ENCODE measurements around the gene NLRC3.

NLRC3 gene

GRCh38 chr16:3597226-3597625 is 20.0 kb upstream of the NLRC3 start:
- no peak for DNase-seq (ENCODE audit: low spot score)

- DNase-seq (ENCODE audit: low spot score) = no peak
These were observed 19.1 kb upstream of the NLRC3 start for GRCh38 chr16:3596101-3596861.

GRCh38 chr16:3595521-3596021 is 18.4 kb upstream of the NLRC3 start:
- DNase-seq (ENCODE audit: low spot score) = no peak

GRCh38 chr16:3595110-3595486 is 17.9 kb upstream of the NLRC3 start:
- no peak for DNase-seq (ENCODE audit: low spot score)

- no peak for DNase-seq (ENCODE audit: low spot score)
These were observed 17.3 kb upstream of the NLRC3 start for GRCh38 chr16:3594316-3595109.

GRCh38 chr16:3592559-3592958 is 15.4 kb upstream of the NLRC3 start:
- DNase-seq (ENCODE audit: low spot score) = no peak

- no peak for DNase-seq (ENCODE audit: low spot score)
These were observed 14.8 kb upstream of the NLRC3 start for GRCh38 chr16:3591991-3592390.

GRCh38 chr16:3591436-3591803 is 14.2 kb upstream of the NLRC3 start:
- DNase-seq (ENCODE audit: low spot score) = no peak

GRCh38 chr16:3590736-3591435 is 13.7 kb upstream of the NLRC3 start:
- no peak for DNase-seq (ENCODE audit: low spot score)

- DNase-seq (ENCODE audit: low spot score) = no peak
These were observed 12.9 kb upstream of the NLRC3 start for GRCh38 chr16:3589991-3590701.

GRCh38 chr16:3589441-3589921 is 12.3 kb upstream of the NLRC3 start:
- DNase-seq (ENCODE audit: low spot score) = no peak

GRCh38 chr16:3589001-3589400 is 11.8 kb upstream of the NLRC3 start:
- no peak for DNase-seq (ENCODE audit: low spot score)

GRCh38 chr16:3587547-3588110 is 10.4 kb upstream of the NLRC3 start:
- no peak for DNase-seq (ENCODE audit: low spot score)

- DNase-seq (ENCODE audit: low spot score) = no peak
These were observed 7.2 kb upstream of the NLRC3 start for GRCh38 chr16:3584412-3584811.

- no peak for DNase-seq (ENCODE audit: low spot score)
These were observed 6.3 kb upstream of the NLRC3 start for GRCh38 chr16:3583303-3584038.

- DNase-seq (ENCODE audit: low spot score) = no peak
These were observed 5.3 kb upstream of the NLRC3 start for GRCh38 chr16:3582276-3583165.

GRCh38 chr16:3581392-3581791 is 4.2 kb upstream of the NLRC3 start:
- no peak for DNase-seq (ENCODE audit: low spot score)

- DNase-seq (ENCODE audit: low spot score) = no peak
These were observed 3.5 kb upstream of the NLRC3 start for GRCh38 chr16:3580686-3581085.

- DNase-seq (ENCODE audit: low spot score) = no peak
These were observed 3.0 kb upstream of the NLRC3 start for GRCh38 chr16:3580251-3580651.

- no peak for DNase-seq (ENCODE audit: low spot score)
These were observed 2.6 kb upstream of the NLRC3 start for GRCh38 chr16:3579776-3580175.
